Stomach (tissue), 9 donors: ENCODE measurements around the gene FATE1. TPM values are rescaled to one million over a fixed set of nuclear protein-coding genes. Genes with fewer than 3 reads are reported as not detected.

Source experiments
- DNase-seq, 2 donors: peaks; one replicate each; pipeline versions ENCODE4 v3.0.0 to v3.0.0-alpha.2; 2013 to 2019
- H3K27ac ChIP-seq, 5 donors: fragments of 200-600 bp in 4 of 5; sonication (generic) in 4 of 5; one replicate each; pipeline ENCODE4 v1.5.1; 2013 to 2019; ENCODE audit warnings: mild to moderate bottlenecking in 1 of 5, moderate library complexity in 1 of 5
- H3K27me3 ChIP-seq, 3 donors: fragments of 200-600 bp; sonication (generic); one replicate each; pipeline ENCODE4 v1.5.1; 2017 to 2019; ENCODE audit warnings: mixed run types in 1 of 3
- H3K36me3 ChIP-seq, 4 donors: fragments of 200-600 bp; sonication (generic); 1 replicate in 3 of 4; 2 replicates in 1 of 4; pipeline ENCODE4 v1.5.1; 2016 to 2019
- H3K4me1 ChIP-seq, 4 donors: fragments of 200-600 bp; sonication (generic); one replicate each; pipeline ENCODE4 v1.5.1; 2016 to 2019
- H3K4me3 ChIP-seq, 4 donors: fragments of 200-600 bp; sonication (generic) in 3 of 4; one replicate each; pipeline ENCODE4 v1.5.1; 2016 to 2019; ENCODE audit warnings: mild to moderate bottlenecking in 1 of 4
- H3K9me3 ChIP-seq, 4 donors: fragments of 200-600 bp; sonication (generic); one replicate each; pipeline ENCODE4 v1.5.1; 2016 to 2019
- EP300 ChIP-seq: sonication (generic); formaldehyde crosslinking; IDR thresholded peaks from one replicate; pipeline ENCODE4 v1.6.1; 2017; ENCODE audit warnings: antibody characterized with exemption
- POLR2A ChIP-seq, 4 donors: fragments of 450-650 bp; IDR thresholded peaks; one replicate each; pipeline ENCODE4 v1.6.1; 2016; ENCODE audit warnings: antibody characterized with exemption in 4 of 4, control low read depth in 2 of 4, mild to moderate bottlenecking in 1 of 4, moderate library complexity in 1 of 4
- POLR2AphosphoS5 ChIP-seq, 3 donors: sonication (generic); formaldehyde crosslinking; IDR thresholded peaks; one replicate each; pipeline ENCODE4 v1.6.1; 2016; ENCODE audit warnings: antibody characterized with exemption in 3 of 3
- WGBS, 5 donors: extraction: QIAGEN DNeasy Blood & Tissue Kit in 3 of 5; methylation state at CpG; one replicate each; pipeline versions ENCODE4 v1.1.5 to v1.1.7; 2013 to 2018; 5-methylcytosine and 5-hydroxymethylcytosine counted together
- intact Hi-C: fragments of 100-400 bp; cut with DNase I; formaldehyde crosslinking; loops from one replicate; pipeline ENCODE4 v1.15.1; 2023; ENCODE audit warnings: low total_unique reads
- polyA plus RNA-seq, 3 donors: library from polyadenylated mRNA; stranded (reverse); fragments of 200-250 nt; gene quantifications; one replicate each; pipeline ENCODE4 v1.2.3, GENCODE V29; 2013
- total RNA-seq, 5 donors: library from RNA; depleted of rRNA; stranded (reverse); fragments of >200 nt; gene quantifications; one replicate each; pipeline versions ENCODE4 v1.1.0 to v1.2.3, GENCODE V29; 2014 to 2016
- TF ChIP-seq, protein P1 (sequence below), 7 experiments: fragments of 450-650 bp in 4 of 7; fragments of 200-600 bp in 3 of 7; sonication (generic) in 3 of 7; IDR thresholded peaks; one replicate each; pipeline ENCODE4 v1.5.1; 2016 to 2019; ENCODE audit warnings: antibody characterized with exemption in 7 of 7, control low read depth in 2 of 7, mild to moderate bottlenecking in 1 of 7
- donor health status: healthy with polysubstance abuse.
- donor health status: Bipolar disorder and iron deficiency.
- donor health status: healthy.

The FATE1 gene
- total and polyA plus RNA-seq, 8 donors, result 0.31 TPM; not detected in 7

DNA sequence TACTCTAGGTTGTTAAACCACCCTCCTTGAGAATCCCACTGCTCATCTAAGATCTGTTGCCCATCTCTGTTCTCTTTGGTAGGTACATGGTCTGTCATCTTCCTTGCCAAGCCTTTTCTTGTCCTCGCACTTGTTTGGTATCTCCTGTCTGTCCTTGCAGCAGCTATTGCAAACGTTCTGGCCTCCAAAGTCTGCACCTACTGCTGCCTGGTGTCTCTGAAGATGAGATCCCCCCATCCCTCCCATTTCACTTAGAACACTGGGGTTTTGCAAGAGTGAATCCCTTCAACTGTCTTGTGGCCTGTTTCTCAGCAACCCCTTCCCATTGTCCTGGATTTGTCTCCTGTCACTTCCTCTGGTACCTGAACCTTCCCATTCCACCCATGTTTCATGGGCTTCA lies 19.4 kb downstream of the FATE1 start:
- TF ChIP-seq EP300, result no peak
- TF ChIP-seq POLR2AphosphoS5 (IDR thresholded peaks at IDR 0.05), result no peak
- TF ChIP-seq POLR2A (IDR thresholded peaks at IDR 0.05), result no peak
- TF ChIP-seq, protein P1, sequence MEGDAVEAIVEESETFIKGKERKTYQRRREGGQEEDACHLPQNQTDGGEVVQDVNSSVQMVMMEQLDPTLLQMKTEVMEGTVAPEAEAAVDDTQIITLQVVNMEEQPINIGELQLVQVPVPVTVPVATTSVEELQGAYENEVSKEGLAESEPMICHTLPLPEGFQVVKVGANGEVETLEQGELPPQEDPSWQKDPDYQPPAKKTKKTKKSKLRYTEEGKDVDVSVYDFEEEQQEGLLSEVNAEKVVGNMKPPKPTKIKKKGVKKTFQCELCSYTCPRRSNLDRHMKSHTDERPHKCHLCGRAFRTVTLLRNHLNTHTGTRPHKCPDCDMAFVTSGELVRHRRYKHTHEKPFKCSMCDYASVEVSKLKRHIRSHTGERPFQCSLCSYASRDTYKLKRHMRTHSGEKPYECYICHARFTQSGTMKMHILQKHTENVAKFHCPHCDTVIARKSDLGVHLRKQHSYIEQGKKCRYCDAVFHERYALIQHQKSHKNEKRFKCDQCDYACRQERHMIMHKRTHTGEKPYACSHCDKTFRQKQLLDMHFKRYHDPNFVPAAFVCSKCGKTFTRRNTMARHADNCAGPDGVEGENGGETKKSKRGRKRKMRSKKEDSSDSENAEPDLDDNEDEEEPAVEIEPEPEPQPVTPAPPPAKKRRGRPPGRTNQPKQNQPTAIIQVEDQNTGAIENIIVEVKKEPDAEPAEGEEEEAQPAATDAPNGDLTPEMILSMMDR (IDR thresholded peaks at IDR 0.05), result no peak
- no peak overlapping the region for H3K27ac ChIP-seq
- peaks cover 0 to 8% (median 0%) of the 10 kb centered on the region in 3 donors for H3K27me3 ChIP-seq
- no peak for DNase-seq
- H3K9me3 ChIP-seq, result no peaks in the 10 kb centered on the region
- WGBS, 5 donors, result 42 to 79% (median 61%) methylated on average over 2 of the region's 2 CpGs
- intact Hi-C loops, result no loop called here
- H3K4me1 ChIP-seq, result no peaks in the 10 kb centered on the region
- H3K36me3 ChIP-seq, result no peaks in the 10 kb centered on the region
- H3K4me3 ChIP-seq, result no peak overlapping the region

DNA sequence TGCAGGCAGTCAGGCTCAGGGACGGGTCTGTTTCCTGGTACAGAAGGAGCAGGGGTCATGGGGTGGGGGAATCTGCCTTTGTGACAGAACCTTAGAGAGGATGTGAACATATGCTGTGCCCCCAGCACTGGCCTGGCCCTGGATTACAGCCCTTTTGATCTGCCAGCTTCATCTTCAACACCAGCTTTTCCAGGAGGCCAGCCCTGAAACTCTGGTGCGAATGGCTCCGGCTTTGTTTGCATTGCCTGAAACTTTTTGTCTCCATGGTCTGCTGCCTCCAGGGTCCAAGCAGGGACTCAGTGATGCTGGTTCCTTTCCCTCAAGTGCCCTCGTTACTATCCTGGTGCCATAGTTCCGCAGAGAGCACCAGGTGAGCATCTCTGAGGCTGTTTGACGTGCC lies 20.9 kb downstream of the FATE1 start:
- intact Hi-C loops, result no loop called here
- H3K4me1 ChIP-seq, result no peaks in the 10 kb centered on the region
- peaks cover 0 to 8% (median 0%) of the 10 kb centered on the region in 3 donors for H3K27me3 ChIP-seq
- H3K4me3 ChIP-seq, result no peak overlapping the region
- TF ChIP-seq POLR2A (IDR thresholded peaks at IDR 0.05) (no peak), EP300 (no peak), POLR2AphosphoS5 (IDR thresholded peaks at IDR 0.05) (no peak)
- TF ChIP-seq, protein P1 (IDR thresholded peaks at IDR 0.05), result no peak
- H3K9me3 ChIP-seq, result peaks cover 0 to 7% (median 0%) of the 10 kb centered on the region in 4 donors
- WGBS, 5 donors, result 63 to 88% (median 68%) methylated on average over 6 of the region's 6 CpGs
- DNase-seq, result no peak
- no peak overlapping the region for H3K27ac ChIP-seq
- H3K36me3 ChIP-seq, result no peaks in the 10 kb centered on the region

DNA sequence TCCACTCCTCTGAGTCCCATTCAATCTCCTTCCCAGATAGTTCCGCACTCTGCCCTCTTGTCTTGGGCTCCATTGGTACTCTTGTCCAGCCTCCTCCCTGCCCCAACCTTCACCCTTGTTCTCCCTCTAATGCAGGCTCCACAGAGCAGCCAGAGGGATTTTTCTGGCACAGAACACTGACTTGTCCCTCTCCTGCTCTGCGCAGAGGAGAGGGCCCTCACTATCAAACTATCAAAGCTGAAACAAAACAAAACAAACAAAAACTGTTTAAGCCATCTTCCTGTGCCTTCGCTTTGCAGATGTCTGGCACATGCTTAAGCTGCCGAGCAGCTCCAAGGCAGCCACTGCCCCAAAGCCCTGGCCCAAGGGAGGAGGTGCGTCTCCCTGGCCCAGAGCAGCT lies 21.7 kb downstream of the FATE1 start:
- intact Hi-C loops, result no loop called here
- 53 to 75% (median 60%) methylated on average over 2 to 5 of the region's 5 CpGs for WGBS, 5 donors
- Histone ChIP-seq H3K4me3 (no peak overlapping the region), H3K27me3 (peaks cover 0 to 1% (median 0%) of the 10 kb centered on the region in 3 donors), H3K36me3 (no peaks in the 10 kb centered on the region), H3K9me3 (peaks cover 0 to 7% (median 0%) of the 10 kb centered on the region in 4 donors), H3K4me1 (no peaks in the 10 kb centered on the region), H3K27ac (no peak overlapping the region)
- DNase-seq, result no peak
- TF ChIP-seq POLR2AphosphoS5 (IDR thresholded peaks at IDR 0.05) (no peak), EP300 (no peak), POLR2A (IDR thresholded peaks at IDR 0.05) (no peak)
- TF ChIP-seq, protein P1 (IDR thresholded peaks at IDR 0.05), result no peak

DNA sequence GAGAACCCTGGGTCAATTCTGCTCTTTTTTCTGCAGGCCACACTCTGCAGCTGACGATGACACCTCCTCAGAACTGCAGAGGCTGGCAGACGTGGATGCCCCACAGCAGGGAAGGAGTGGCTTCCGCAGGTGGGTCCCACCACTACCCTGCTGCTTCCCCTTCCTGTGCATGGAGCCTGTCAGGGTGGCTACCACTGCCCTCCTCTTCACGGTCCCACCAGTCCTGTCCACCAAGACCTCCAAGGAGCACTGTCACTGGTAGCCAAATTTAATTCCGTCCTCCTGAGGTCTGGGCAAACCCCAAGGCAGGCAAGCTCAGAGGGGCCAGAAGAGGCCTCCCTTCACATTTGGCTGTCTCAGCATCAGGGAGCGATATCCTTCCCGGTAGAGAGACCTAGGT lies 22.9 kb downstream of the FATE1 start:
- peaks cover 0 to 7% (median 0%) of the 10 kb centered on the region in 4 donors for H3K9me3 ChIP-seq
- DNase-seq, result peak in 1 of 2 donors; percentile 17
- H3K36me3 ChIP-seq, result no peaks in the 10 kb centered on the region
- H3K4me3 ChIP-seq, result no peak overlapping the region
- TF ChIP-seq EP300, result no peak
- no peak for TF ChIP-seq POLR2A (IDR thresholded peaks at IDR 0.05)
- no peak for TF ChIP-seq POLR2AphosphoS5 (IDR thresholded peaks at IDR 0.05)
- TF ChIP-seq, protein P1 (IDR thresholded peaks at IDR 0.05), result no peak
- intact Hi-C loops, result no loop called here
- 70 to 88% (median 76%) methylated on average over 6 to 7 of the region's 7 CpGs; no CpG with 5 or more reads in 1 of the 5 donors for WGBS, 5 donors
- H3K4me1 ChIP-seq, result no peaks in the 10 kb centered on the region
- no peak overlapping the region for H3K27ac ChIP-seq
- H3K27me3 ChIP-seq, result no peaks in the 10 kb centered on the region
